ENCODE data around the gene MUSK. TPM values are rescaled to one million over a fixed set of nuclear protein-coding genes. Genes with fewer than 3 reads are reported as not detected.
"Not testable (repeated sequence)": the region's sequence is repeated elsewhere in the genome, so short reads cannot be mapped to it uniquely, and the experiment has no call there.

Gene MUSK
- total RNA-seq, 1 donor from 2014 or later = 1.3 TPM

DNA sequence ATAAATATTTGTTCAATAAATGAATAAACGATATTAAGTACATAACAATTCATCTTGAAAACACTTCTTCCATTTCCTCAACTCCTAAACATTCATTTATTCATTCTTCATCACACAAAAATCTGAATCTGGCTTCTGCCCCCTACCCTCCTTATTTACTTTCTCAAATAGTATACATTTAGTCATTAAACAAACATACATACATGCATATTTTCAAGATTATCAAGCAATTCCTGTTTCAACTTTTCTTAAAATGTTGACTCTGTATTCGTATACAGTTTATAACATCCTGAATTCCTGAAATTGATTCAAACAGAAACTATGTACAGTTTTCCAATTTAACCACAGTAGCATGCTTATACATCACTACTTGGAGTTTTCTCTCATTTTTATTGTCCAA is 129.0 kb downstream of the MUSK start:
- intact Hi-C loops (cut with micrococcal nuclease) = no loop called here
- no peak for ATAC-seq

GRCh38 chr9:110799396-110799795 is 130.8 kb downstream of the MUSK start:
- ATAC-seq = no peak
- intact Hi-C loops (cut with micrococcal nuclease) = no loop called here

More for the DNA sequence above, 129.0 kb downstream of the MUSK start:
- no peak for DNase-seq

GRCh38 chr9:110801426-110801825 is 132.8 kb downstream of the MUSK start:
- no peak for DNase-seq
- intact Hi-C loops (cut with micrococcal nuclease) = no loop called here
- ATAC-seq = no peak

More at GRCh38 chr9:110799396-110799795, 130.8 kb downstream of the MUSK start:
- no peak for DNase-seq

DNA sequence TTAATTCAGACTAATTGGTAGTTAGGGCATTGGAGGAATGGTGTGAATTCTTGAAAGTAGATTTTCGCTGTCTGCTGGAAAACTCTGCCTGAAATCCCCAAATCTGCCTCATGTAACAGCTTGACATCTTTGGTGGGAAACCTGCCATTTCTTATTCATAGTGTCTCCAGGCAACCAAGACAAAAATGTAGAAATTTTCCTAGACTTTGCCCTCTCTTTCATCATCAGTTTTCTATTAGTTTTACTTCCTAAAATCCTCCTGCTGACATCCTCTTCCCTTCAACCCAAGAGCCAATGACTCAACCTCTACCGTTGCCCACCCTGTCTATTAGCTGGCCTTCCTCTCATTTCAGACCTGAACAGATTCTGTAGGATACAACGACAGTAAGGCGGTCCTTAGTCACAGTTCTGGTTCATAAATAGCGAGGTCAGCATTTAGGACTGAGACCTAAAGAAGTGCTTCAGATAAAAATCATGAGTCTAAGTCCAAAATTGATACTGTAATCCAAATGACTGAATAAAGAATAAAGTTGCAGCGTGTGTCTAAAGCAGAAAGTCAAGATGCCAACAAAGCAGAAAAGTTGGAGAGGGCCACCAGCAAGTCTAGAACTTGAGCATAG is 133.9 kb downstream of the MUSK start:
- ATAC-seq (peak; percentile 74), DNase-seq (no peak)
- intact Hi-C loops (cut with micrococcal nuclease) = no loop called here

DNA sequence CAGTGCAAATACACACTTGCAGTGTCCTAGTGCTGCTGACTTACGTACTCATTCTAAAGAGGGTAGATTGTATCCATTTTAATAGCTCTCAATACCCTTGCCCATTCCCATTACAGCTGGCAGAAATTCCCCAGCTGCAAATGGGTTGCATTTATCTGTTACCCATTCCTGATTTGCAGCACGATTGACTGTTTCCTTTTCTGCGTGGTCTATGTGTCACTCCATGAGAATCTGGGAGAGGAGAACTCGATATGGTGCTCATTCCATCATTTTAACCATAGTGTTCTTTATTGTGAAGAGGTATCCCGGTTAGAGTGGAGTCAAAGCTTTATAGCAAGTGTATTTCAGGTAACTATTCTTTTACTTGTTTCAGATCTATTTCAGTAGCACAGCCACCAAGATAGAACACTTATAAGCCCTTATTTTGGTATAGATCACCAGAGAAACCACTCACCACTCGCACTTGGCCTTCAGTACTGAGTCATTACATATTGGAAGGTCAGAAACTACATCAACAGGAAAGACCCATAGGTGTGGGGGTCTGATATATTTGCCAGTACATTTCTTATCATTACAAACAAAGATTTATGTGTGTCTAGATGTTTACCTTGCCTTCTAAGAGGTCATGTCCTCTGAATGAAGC is 139.5 kb downstream of the MUSK start:
- no peak for DNase-seq
- intact Hi-C loops (cut with micrococcal nuclease) = no loop called here
- ATAC-seq = no peak

- intact Hi-C loops (cut with micrococcal nuclease) = no loop called here
- no peak for DNase-seq
- ATAC-seq = no peak
These were observed 140.0 kb downstream of the MUSK start for GRCh38 chr9:110808599-110808980.

- DNase-seq (no peak), ATAC-seq (no peak)
- intact Hi-C loops (cut with micrococcal nuclease) = no loop called here
These were observed 140.5 kb downstream of the MUSK start for GRCh38 chr9:110809038-110809595.

GRCh38 chr9:110810262-110810976 is 141.8 kb downstream of the MUSK start:
- intact Hi-C loops (cut with micrococcal nuclease) = no loop called here
- DNase-seq (no peak), ATAC-seq (no peak)

- no peak for ATAC-seq
- intact Hi-C loops (cut with micrococcal nuclease) = no loop called here
These were observed 144.3 kb downstream of the MUSK start for GRCh38 chr9:110812886-110813285.

DNA sequence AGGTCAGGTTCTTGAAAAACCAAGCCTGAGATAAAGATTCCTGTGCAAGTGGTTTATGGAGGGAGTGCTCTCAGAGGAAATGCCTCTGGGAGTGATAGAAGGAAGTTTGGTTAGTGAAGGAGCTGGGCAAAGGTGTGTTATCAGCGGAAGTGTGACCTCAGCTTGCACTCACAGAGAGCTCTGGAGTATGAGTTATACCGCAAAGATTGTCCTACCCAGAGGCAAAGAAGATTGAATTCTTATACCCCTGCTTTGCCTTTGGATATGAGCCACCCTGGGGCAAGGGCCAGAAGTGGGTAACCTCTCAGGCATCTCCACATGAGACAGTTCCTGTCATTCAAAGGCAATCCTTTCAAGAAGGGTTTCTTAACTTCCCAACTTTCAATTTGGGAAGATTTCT is 145.6 kb downstream of the MUSK start:
- no peak for ATAC-seq
- intact Hi-C loops (cut with micrococcal nuclease) = no loop called here

More at GRCh38 chr9:110812886-110813285, 144.3 kb downstream of the MUSK start:
- DNase-seq = no peak

DNA sequence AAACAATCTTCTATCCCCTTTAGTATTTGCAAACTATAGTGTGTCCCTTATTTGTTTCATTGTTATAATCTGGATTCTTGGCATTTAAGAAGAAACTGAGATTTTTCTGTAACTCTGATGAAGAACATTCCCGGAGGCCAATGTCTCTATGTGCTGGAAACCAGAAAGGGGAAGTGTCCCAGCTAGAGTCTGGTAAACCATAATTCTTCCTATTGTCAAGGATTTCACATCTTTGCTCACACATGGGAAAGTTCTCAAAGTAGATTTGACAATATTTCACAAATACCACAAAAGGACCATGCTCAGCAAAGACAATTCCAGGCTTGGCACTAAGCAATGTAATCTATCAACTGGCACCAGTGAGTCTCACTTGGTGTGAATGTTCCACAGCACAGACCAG is 146.8 kb downstream of the MUSK start:
- DNase-seq (no peak), ATAC-seq (no peak)
- intact Hi-C loops (cut with micrococcal nuclease) = no loop called here

More for the DNA sequence above, 145.6 kb downstream of the MUSK start:
- DNase-seq = no peak

GRCh38 chr9:110820381-110820780 is 151.8 kb downstream of the MUSK start:
- DNase-seq (no peak), ATAC-seq (peak; percentile 32)
- intact Hi-C loops (cut with micrococcal nuclease) = no loop called here

- ATAC-seq (no peak), DNase-seq (no peak)
- intact Hi-C loops (cut with micrococcal nuclease) = no loop called here
These were observed 152.5 kb downstream of the MUSK start for GRCh38 chr9:110821064-110821463.

DNA sequence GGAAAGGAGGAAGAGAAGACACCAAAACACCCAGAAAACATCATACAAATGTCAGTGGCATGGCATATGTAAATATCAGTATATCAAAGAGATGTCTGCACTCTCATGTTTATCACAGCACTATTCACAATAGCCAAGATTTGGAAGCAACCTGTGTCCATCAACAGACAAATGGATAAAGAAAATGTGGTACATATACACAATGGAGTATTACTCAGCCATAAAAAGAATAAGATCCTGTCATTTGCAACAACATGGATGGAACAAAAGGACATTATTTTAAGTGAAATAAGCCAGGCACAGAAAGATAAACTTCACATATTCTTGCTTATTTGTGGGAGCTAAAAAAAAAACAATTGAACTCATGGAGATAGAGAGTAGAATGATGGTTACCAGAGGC is 156.5 kb downstream of the MUSK start:
- ATAC-seq; DNase-seq; intact Hi-C loops (cut with micrococcal nuclease): not testable (repeated sequence)

DNA sequence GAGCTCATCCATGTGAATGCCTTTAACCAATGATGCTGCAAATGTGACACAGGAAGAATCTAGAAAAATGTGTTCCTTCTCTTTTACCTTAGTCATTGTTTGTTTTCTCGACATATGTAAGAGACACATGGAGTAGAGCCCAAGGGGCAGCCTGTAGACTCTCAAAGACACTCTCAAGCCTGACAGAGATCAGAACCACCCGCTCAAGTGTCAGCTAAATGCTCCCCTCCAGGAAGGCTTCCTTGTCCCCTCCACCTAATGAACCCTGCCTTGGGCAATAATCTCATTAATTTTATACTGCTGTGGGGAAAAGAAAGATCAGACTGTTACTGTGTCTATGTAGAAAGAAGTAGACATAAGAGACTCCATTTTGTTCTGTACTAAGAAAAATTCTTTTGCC is 157.4 kb downstream of the MUSK start:
- DNase-seq (no peak), ATAC-seq (no peak)
- intact Hi-C loops (cut with micrococcal nuclease) = no loop called here

GRCh38 chr9:110826400-110826799 is 157.8 kb downstream of the MUSK start:
- intact Hi-C loops (cut with micrococcal nuclease); DNase-seq; ATAC-seq: not testable (repeated sequence)

- DNase-seq (no peak), ATAC-seq (peak; percentile 95)
- intact Hi-C loops (cut with micrococcal nuclease) = no loop called here
These were observed 159.7 kb downstream of the MUSK start for GRCh38 chr9:110828264-110828663.

- intact Hi-C loops (cut with micrococcal nuclease) = no loop called here
- no peak for ATAC-seq
- DNase-seq = no peak
These were observed 161.9 kb downstream of the MUSK start for GRCh38 chr9:110830495-110830894.

DNA sequence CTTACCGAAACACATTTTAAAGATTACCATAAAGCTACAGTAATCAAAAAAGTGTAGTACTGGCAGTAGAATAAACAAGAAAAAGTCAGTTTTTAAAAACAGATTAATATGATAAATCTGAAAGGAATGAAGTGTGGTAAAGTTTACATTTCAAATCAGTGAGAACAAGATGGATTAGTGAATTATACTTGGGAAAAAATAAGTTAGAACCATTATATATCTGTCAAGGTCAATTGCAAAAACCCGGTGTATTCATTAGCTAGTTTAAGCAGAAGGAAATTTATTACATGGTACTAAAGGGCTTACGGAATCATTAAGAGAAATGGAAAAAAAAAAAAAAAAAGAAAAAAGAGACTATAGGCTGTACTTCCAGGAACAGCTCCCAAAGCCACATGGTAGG is 164.3 kb downstream of the MUSK start:
- intact Hi-C loops (cut with micrococcal nuclease) = no loop called here
- ATAC-seq = no peak
- DNase-seq = no peak

DNA sequence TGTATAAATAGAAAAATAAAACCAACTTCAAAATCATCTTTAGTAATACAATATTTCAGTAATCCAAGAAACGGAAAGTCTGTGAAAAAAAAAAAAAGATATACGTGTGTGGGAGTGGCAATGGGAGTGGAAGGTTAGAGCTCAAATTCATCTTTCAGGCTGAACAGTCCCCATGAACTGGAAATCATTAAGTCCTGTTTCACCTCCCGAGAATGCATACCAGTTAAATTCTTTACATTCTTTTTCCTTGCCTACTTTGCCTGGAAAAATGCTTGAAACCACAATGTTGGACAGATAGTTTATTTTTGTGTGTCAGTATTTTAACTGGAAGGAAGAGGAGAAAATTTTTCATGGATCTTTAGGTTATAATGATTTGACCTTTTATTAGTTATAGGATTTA is 166.8 kb downstream of the MUSK start:
- ATAC-seq (no peak), DNase-seq (no peak)
- intact Hi-C loops (cut with micrococcal nuclease) = no loop called here
